HG02642 (cell line): ENCODE results near the gene MARVELD2.
"Not testable (repeated sequence)": the region's sequence is repeated elsewhere in the genome, so short reads cannot be mapped to it uniquely, and the experiment has no call there.

Experiments used
- ATAC-seq: cut with Tn5 transposase; IDR thresholded peaks from one replicate; pipeline ENCODE4 v1.9.1; 2021; ENCODE audit warnings: mild to moderate bottlenecking; ENCODE audit not compliant: unreplicated experiment, poor library complexity

MARVELD2 gene, protein sequence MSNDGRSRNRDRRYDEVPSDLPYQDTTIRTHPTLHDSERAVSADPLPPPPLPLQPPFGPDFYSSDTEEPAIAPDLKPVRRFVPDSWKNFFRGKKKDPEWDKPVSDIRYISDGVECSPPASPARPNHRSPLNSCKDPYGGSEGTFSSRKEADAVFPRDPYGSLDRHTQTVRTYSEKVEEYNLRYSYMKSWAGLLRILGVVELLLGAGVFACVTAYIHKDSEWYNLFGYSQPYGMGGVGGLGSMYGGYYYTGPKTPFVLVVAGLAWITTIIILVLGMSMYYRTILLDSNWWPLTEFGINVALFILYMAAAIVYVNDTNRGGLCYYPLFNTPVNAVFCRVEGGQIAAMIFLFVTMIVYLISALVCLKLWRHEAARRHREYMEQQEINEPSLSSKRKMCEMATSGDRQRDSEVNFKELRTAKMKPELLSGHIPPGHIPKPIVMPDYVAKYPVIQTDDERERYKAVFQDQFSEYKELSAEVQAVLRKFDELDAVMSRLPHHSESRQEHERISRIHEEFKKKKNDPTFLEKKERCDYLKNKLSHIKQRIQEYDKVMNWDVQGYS

DNA sequence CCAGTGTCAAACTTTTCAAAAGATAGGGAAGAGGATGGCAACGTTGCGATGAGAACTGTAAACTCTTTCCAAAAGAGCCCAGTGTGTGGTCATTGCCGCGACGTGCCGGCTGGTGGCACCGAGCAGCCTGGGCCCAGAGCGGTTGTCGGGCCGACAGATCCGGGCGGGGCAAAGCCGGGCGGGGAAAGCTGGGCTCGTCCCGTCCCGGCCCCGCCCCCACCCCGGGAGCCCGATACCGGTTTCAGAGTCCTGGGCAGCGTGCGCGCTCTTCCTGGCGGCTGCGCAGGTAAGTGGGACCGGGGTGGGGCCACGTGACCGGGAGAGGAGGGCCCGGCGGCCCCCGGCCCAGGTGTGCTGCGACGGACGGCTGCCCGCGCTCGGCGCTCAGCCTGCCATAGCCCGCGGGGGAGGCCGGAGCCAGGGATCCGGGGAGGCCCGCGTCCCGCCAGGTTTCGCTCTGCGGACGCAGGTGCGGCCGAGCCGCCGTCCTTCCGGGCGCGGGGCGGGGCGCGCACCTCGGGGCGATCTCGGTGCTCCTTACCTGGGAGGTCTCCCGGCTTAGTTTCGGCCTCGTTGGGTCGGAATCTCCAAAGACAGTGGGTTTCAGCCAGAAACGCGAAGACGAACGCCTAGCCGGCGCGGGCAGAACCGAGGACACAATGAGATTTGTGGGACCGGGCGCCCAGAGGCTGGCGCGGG lies at the start of gene MARVELD2:
Gene MARVELD2 (plus strand): TSS at position 232 of the 699 bp plus-strand sequence. CDS start 4,270 bp downstream, outside the sequence.
- ATAC-seq, result peak; percentile 83

DNA sequence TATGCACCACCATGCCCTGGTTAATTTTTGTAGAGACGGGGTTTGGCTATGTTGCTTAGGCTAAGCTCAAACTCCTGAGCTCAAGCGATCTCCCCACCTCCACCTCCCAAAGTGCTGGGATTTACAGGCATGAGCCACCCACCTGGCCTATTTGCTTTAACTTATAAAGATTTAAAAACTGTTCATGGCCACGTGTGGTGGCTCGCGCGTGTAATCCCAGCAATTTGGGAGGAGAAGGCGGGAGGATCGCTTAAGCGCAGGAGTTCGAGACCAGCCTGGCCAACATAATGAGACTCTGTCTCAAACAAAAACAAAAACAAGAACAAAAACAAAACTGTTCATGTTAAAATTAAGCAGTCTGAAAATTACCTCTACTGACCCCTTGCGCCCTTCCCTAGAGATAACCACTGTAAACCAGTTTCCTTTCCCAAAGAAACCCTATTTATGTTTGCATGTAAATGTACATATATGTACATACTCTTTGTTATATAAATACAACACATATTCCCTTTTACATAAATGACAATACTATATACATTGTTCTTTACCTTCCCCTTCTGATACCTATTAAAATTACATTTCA lies 47.1 kb upstream of the MARVELD2 start:
- ATAC-seq, result no peak

DNA sequence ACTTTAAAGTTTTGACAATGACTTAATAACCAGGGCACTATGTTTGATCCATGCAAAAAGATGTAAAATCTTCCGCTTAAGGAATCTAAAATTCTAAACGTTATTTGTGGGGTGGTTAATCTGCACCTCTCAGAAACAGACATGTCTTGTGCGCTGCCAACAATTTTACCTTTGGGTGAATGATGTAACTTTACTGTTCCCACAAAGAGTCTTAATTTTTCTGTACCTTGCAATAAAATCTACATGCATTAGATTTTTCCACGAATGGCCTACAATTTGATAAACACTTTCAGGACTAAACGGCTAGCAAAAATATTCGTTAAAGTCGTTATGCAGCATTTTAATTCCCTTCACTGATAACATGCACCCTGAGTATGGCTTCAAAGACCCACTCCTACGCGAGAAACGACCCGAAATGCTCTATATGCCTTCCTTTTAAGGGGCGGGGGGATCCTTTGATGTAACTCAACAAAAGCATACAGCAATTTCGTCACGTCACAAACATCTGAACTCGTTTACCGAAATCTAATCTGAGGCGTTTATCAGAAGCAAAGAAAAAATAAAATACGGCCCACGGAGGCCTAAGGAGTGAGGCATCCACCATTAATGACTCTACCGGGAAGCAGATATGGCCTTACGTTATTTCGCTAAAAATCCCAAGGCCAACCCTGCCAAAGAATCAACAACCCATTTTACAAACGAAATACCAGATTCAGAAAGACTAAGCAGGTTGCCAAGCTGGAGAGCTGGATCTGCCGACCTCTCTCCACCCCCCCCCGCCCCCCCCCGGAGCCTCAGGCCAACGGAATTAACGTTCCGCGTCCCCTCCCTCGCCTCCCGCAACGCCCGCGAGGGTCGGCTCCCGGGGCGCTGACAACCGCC lies 46.2 kb upstream of the MARVELD2 start:
- ATAC-seq, result peak; percentile 38

DNA sequence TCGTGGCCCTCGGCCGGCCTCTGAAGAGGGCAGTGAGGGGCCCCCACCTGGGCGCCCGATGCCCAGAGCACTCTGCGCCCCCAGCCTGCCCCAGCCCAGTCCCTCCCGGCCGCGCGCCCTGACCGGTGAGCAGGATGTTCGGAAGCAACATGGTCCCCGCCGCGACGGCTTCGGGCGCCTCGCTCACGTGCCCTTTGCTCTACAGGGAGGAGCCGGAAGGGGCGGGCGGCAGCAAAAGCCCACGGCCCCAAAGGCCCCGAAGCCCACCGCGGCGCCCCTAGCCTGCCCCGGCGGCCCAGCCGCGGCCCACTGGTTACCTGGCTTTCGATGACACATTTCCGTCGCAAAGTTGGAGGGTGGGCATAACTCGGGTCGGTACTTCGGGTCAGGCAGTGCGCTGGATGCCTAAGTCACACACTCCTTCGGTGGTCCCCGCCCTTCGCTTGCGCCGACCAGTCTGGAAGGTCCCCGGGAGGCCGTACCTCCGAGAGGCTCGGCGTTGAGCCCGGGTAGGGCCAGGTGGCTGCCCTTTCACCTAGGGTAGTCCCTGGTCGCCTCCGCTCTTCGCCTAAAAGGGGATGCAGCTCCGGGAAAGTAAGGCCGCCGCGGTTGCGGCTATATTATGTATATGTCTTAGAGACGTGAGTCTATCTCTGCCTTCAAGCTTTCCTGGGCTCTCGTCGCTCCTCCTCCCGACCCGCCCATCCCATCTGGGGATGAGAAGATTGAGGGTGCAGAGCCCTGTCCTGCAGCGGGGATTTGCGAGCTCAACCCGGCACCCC lies 45.4 kb upstream of the MARVELD2 start, which contains the start of the genes AK6, RAD17 and TAF9:
Gene AK6 (minus strand): TSS at position 181 of the 782 bp plus-strand sequence. CDS start 30 bp downstream, at position 151.
Gene RAD17 (plus strand): TSS at position 479 of the 782 bp plus-strand sequence. CDS start 2,391 bp downstream, outside the sequence.
Gene TAF9 (minus strand): TSS at position 181 of the 782 bp plus-strand sequence. CDS start 3,783 bp downstream, outside the sequence.
- ATAC-seq, result peak; percentile 94

DNA sequence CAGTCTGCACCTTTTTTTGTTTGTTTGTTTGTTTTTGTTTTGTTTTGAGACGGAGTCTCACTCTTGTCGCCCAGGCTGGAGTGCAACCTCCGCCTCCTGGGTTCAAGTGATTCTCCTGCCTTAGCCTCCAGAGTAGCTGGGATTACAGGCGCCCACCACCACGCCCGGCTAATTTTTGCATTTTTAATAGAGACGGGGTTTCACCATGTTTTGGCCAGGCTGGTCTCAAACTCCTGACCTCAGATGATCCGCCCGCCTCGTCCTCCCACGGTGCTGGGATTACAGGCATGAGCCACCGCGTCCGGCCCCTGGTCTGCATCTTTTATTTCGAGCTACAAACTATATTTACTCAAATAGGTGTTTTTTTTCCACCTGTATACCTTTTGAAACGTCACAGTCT lies 44.6 kb upstream of the MARVELD2 start:
- not testable (repeated sequence) for ATAC-seq

DNA sequence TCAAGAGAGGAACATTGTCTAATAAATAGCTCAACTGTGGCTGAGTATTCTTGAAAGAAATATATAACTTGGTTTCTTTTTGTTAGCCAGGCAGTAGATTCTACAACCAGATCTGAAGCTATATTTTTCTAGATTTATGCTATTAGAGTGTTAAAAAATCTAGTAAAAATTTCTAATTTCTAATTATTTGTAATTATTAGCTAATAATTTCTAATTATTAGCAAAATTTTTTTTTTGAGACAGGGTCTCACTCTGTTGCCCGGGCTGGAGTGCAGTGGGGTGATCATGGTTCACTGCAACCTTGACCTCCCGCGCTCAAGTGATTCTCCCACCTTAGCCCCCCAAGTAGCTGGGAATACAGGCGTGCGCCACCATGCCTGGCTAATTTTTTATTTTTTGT lies 42.5 kb upstream of the MARVELD2 start:
- ATAC-seq, result no peak

DNA sequence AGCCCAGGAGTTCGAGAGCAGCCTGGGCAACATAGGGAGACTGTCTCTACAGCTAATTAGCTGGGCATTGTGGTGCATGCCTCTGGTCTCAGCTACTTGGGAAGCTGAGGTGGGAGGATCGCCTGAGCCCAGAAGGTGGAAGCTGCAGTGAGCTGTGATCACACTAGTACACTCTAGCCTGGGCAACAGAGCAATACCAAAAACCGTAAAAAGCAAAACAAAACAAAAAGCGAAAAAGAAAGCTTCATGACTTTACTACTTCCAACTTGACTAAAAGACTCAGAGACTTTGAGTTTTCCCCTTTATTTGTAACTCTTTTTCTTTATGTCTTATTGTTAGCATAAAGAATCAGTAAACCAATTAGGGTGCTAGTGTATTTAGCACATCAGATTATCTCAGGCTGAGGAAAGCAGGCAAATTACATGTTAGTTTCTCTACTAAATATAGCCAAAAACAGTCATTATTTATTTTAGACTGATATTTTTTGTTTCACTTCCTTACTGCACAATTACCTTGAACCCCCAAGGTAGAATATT lies 39.9 kb upstream of the MARVELD2 start:
- ATAC-seq, result peak; percentile 76

DNA sequence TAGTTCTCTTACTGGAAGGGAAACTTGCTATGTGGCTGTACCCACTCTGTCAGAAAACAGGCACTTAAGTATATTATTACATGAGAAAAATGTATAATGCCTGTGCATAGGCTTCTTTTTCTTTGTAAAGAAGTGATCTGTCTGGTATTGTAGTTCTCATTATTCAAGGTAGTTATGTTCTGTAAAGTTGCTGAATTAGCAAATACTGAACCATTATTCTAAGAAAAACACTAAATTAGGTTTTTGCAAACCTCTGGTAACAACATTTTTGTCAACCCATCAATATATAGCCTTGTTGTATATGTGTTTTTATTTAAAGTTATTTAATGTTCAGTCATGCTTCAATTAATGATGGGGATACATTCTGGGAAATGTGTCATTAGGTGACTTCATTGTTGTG lies 36.5 kb upstream of the MARVELD2 start:
- no peak for ATAC-seq

DNA sequence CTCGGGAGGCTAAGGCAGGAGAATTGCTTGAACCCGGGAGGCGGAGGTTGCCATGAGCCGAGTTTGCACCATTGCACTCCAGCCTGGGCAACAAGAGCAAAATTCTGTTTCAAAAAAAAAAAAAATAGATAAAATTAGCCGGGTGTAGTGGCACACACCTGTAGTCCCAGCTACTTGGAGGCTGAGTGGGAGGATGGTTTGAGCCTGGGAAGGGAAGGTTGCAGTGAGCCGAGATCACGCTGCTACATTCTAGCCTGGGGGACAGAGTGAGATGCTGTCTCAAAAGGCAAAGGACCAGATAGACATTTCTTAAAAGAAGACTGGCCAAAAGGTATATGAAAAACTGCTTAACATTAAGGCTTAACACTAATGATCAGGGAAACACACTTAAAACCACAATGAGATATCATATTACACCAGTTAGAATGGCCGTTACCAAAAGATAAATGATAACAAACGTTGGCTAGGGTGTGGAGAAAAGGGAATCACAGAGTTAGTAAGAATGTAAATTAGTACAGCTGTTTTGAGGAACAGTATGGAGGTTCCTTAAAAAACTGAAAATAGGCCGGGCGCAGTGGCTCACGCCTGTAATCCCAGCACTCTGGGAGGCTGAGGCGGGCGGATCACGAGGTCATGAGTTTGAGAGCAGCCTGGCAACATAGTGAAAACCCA lies 10.1 kb upstream of the MARVELD2 start:
- no peak for ATAC-seq

DNA sequence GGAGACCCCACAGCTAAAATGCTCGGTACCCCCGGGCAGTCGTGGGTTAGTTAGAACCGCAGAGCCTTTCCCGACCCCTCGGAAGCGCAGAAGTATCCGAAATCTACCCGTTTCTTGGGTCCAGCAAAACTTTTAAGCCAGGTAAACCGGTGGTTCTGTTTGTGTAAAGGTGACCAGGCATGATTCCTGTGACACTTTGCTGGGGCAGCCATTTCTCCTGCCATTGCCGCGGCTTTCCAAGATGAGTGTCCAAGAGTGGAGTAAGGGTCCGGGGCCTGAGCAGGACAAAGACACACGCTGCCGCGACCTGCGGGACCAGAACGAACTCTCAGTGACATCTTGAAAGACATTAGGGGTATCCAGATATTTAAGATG lies 655 bp downstream of the MARVELD2 start:
- peak; percentile 5 for ATAC-seq

DNA sequence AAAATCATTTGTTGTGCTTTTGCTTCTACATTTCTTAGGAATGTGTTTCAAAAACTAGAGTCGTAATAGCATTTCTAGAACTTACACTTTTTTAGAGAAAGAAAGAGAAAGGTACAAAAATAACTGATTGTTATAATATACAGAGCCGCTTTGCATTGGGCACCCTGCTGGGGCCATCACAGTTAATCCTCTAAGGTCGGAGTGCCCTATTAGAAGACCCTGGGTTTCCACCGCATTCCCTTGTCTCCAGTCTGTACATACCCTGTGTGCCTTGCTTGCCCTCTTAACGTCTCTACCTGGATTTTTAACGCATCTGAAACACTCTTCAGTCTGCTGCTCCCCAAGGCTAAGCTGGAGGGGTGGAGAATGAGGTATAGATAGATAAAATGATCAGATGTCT lies 1.3 kb downstream of the MARVELD2 start:
- ATAC-seq, result no peak

DNA sequence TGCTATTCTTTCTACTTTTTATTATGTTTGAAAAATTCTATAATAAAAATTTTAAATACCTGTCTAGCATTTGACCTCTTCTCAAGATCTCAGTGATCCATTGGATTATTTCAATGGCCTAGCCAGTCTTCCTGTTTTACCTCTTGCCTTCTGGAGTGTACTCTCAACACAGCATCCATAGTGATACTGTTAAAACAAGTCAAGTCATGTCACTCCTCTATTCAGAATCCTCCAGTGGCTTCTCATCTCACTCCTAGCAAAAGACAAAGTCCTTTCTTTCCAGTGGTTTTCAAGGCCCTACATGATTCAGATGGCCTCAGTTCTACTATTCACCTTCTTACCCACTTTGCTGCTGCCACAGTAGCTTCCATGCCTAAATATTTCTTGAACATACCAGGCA lies 1.8 kb downstream of the MARVELD2 start:
- no peak for ATAC-seq

DNA sequence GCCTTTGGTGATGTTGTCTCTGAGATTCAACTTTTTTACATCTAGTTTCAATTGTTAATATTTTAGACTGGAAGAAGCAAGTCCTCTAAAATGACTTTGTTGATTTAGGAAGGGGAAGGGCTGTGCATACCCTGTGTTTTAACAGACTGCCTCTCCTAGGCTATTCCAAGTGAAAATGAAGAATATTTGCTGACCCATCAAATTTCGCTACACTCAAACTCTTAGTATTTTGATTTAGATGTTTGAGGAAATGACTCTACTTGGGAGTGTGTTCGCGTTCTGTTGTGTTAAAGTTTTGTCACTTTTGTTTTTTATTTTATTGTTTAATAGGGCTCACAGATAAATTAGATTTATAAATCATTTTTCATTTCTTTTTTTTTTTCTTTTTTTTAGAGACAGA lies 3.6 kb downstream of the MARVELD2 start:
- no peak for ATAC-seq

DNA sequence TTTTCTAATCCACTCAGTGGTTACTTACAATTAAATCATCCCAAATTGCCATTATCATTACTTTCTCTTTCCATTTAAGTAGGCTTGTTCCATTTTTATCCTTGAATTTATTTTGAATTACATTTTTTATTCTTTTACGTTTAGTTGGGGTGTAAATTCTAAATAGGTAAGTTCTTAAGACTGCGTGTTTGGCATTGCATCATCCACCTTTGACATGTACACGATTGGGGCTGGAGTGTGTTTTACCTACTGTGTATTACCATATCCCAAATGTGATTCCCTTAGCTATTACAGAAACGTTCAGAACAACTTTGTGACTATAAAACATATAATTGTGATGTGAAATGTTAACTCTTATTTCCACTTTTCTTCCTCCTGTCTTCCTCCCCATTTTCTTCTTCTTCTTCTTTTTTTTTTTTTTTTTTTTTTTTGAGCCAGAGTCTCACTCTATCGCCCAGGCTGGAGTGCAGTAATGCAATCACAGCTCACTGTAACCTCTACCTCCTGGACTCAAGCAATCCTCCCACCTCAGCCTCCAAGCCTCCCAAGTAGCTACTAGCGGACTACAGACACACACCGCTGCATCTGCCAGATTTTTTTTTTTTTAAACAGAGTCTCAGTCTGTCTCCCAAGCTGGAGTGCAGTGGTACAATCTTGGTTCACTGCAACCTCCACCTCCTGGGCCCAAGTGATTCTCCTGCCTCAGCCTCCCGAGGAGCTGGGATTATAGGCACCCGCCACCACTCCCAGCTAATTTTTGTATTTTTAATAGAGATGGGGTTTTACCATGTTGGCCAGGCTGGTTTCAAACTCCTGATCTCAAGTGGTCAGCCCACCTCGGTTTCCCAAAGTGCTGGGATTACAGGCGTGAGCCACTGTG lies 16.7 kb downstream of the MARVELD2 start:
- ATAC-seq, result no peak

DNA sequence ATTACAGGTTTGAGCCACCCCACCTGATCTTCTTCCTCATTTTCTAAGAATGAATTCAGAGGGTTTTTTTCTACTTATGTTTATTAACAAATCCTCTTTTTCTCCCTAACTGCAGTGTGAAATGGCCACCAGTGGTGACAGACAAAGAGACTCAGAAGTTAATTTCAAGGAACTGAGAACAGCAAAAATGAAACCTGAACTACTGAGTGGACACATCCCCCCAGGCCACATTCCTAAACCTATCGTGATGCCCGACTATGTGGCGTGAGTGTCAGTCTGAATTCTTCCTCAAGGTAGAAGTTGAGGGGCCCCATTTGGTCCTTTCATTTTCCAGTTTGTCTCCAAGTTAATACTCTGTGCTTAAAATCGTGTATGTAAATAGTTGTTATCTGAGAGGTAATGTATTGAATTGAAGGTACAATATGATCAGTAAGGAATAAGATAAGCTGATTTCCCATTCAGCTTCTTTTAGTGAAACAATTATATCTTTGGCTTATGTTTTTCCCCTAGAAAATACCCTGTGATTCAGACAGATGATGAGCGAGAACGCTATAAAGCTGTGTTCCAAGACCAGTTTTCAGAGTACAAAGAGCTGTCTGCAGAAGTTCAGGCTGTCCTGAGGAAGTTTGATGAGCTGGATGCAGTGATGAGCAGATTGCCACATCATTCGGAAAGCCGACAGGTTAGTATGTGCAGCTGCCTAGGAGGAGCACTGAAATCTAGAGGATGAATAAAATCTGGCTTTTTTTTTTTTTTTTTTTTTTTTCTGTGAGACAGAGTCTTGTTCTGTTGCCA lies 17.7 kb downstream of the MARVELD2 start:
- peak; percentile 59 for ATAC-seq

DNA sequence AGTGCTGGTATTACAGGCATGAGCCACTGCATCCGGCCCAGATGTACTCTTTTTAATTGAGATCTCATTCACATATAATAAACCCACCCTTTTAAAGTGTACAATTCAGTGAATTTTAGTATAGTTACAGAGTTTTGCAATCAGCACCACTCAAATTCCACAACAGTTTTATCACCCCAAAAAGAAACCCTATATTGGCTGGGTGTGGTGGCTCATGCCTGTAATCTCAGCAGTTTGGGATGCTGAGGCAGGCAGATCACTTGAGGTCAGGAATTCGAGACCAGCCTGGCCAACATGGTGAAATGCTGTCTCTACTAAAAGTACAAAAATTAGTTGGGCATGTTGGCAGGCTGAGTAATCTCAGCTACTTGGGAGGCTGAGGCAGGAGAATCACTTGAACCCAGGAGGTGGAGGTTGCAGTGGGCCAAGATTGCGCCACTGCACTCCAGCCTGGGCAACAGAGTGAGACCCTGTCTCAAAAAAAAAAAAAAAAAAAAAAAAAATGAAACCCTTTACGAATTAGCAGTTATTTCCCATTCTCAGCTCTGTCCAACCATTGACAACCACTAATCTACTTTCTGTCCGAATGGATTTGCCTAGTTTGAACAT lies 20.5 kb downstream of the MARVELD2 start:
- not testable (repeated sequence) for ATAC-seq
